Measurements from ENCODE around the gene ABR.

GRCh38 chr17:1036845-1037237 is 142.9 kb downstream of the ABR start:
- TF ChIP-seq, protein P1, sequence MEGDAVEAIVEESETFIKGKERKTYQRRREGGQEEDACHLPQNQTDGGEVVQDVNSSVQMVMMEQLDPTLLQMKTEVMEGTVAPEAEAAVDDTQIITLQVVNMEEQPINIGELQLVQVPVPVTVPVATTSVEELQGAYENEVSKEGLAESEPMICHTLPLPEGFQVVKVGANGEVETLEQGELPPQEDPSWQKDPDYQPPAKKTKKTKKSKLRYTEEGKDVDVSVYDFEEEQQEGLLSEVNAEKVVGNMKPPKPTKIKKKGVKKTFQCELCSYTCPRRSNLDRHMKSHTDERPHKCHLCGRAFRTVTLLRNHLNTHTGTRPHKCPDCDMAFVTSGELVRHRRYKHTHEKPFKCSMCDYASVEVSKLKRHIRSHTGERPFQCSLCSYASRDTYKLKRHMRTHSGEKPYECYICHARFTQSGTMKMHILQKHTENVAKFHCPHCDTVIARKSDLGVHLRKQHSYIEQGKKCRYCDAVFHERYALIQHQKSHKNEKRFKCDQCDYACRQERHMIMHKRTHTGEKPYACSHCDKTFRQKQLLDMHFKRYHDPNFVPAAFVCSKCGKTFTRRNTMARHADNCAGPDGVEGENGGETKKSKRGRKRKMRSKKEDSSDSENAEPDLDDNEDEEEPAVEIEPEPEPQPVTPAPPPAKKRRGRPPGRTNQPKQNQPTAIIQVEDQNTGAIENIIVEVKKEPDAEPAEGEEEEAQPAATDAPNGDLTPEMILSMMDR (IDR thresholded peaks at IDR 0.05): no peak
- TF ChIP-seq SIN3A (IDR thresholded peaks at IDR 0.05; ENCODE audit: borderline replicate concordance, insufficient read depth, low read depth, low read length) (no peak), TCF7L2 (IDR thresholded peaks at IDR 0.05; ENCODE audit: low read depth, low read length) (no peak)
- TF ChIP-seq, protein P2, sequence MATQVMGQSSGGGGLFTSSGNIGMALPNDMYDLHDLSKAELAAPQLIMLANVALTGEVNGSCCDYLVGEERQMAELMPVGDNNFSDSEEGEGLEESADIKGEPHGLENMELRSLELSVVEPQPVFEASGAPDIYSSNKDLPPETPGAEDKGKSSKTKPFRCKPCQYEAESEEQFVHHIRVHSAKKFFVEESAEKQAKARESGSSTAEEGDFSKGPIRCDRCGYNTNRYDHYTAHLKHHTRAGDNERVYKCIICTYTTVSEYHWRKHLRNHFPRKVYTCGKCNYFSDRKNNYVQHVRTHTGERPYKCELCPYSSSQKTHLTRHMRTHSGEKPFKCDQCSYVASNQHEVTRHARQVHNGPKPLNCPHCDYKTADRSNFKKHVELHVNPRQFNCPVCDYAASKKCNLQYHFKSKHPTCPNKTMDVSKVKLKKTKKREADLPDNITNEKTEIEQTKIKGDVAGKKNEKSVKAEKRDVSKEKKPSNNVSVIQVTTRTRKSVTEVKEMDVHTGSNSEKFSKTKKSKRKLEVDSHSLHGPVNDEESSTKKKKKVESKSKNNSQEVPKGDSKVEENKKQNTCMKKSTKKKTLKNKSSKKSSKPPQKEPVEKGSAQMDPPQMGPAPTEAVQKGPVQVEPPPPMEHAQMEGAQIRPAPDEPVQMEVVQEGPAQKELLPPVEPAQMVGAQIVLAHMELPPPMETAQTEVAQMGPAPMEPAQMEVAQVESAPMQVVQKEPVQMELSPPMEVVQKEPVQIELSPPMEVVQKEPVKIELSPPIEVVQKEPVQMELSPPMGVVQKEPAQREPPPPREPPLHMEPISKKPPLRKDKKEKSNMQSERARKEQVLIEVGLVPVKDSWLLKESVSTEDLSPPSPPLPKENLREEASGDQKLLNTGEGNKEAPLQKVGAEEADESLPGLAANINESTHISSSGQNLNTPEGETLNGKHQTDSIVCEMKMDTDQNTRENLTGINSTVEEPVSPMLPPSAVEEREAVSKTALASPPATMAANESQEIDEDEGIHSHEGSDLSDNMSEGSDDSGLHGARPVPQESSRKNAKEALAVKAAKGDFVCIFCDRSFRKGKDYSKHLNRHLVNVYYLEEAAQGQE (IDR thresholded peaks at IDR 0.05; ENCODE audit: insufficient read depth in 1 of 2, low read depth in 2 of 2, low read length in 1 of 2): no peak
